ENCODE results near the gene ANKRD65. TPM values are rescaled to one million over a fixed set of nuclear protein-coding genes. Genes with fewer than 3 reads are reported as not detected.
"Not testable (repeated sequence)": the region's sequence is repeated elsewhere in the genome, so short reads cannot be mapped to it uniquely, and the experiment has no call there.

ANKRD65 gene
- total RNA-seq, 1 donor from 2014 or later, result 22.3 TPM

DNA sequence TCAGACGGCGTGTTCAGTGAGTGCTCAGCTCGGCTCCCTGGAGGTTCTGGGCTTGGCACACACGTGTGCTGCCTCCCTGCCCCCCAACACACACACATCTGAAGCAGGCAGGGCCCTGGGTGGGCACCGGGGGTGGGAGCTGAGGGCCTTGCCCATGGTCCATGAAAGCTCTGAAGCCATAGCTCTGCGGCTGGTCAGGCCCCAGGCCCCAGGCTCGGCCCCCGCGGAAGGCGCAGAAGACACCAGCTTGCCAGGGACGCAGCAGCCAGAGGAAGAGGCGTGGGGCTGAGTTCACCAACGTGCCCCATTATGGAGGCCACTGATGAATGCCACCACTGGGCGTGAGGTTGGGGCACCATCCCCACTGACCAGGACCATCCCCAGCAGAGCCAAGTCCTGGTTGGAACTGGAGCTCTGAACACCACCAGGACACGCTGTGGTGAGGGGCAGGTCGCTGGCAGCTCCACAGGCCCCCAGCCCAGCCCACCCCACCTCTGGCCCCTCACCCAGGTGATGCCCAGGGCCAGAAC is 50.2 kb downstream of the ANKRD65 start:
- Histone ChIP-seq H3K27ac (no peak overlapping the region), H3K27me3 (ENCODE audit: low read depth) (no peaks in the 10 kb centered on the region), H3K4me3 (no peak overlapping the region), H3K4me1 (peaks cover 36% of the 10 kb centered on the region), H3K36me3 (peaks cover 13% of the 10 kb centered on the region), H3K9me3 (no peaks in the 10 kb centered on the region)
- ATAC-seq, result no peak
- DNase-seq, result no peak
- intact Hi-C loops (cut with DNase I), result no loop called here
- TF ChIP-seq, protein P1, sequence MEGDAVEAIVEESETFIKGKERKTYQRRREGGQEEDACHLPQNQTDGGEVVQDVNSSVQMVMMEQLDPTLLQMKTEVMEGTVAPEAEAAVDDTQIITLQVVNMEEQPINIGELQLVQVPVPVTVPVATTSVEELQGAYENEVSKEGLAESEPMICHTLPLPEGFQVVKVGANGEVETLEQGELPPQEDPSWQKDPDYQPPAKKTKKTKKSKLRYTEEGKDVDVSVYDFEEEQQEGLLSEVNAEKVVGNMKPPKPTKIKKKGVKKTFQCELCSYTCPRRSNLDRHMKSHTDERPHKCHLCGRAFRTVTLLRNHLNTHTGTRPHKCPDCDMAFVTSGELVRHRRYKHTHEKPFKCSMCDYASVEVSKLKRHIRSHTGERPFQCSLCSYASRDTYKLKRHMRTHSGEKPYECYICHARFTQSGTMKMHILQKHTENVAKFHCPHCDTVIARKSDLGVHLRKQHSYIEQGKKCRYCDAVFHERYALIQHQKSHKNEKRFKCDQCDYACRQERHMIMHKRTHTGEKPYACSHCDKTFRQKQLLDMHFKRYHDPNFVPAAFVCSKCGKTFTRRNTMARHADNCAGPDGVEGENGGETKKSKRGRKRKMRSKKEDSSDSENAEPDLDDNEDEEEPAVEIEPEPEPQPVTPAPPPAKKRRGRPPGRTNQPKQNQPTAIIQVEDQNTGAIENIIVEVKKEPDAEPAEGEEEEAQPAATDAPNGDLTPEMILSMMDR (IDR thresholded peaks at IDR 0.05), result no peak

DNA sequence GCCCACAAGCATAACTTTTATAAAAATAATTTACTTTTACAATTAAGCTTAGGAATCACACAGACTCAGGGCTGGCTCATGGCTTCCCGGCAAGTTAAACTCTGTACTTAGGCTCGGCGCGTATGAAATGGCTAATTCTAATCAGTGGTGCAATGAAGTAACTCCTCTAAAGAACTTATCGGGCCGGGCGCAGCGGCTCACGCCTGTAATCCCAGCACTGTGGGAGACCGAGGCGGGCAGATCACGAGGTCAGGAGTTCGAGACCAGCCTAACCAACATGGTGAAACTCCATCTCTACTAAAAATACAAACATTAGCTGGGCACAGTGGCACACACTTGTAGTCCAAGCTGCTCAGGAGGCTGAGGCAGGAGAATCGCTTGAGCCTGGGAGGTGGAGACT is 51.0 kb downstream of the ANKRD65 start:
- intact Hi-C loops (cut with DNase I), result not testable (repeated sequence)

More for the DNA sequence above, 51.0 kb downstream of the ANKRD65 start:
- Histone ChIP-seq H3K4me1 (peaks cover 34% of the 10 kb centered on the region), H3K36me3 (peaks cover 13% of the 10 kb centered on the region)
- not testable (repeated sequence) for H3K9me3 ChIP-seq; H3K27ac ChIP-seq; DNase-seq; H3K27me3 ChIP-seq (ENCODE audit: low read depth); H3K4me3 ChIP-seq; ATAC-seq

Other genes starting within 250 kb of the ANKRD65 start
- 6.6 TPM for gene TTLL10, start 247.4 kb downstream of the ANKRD65 start, total RNA-seq
- 0.47 TPM for gene TNFRSF18, start 214.7 kb downstream of the ANKRD65 start, total RNA-seq
- 3.0 TPM for gene TNFRSF4, start 207.1 kb downstream of the ANKRD65 start, total RNA-seq
- 127 TPM for gene SDF4, start 189.3 kb downstream of the ANKRD65 start, total RNA-seq
- 13.7 TPM for gene B3GALT6, start 189.0 kb downstream of the ANKRD65 start, total RNA-seq
- gene C1QTNF12, start 174.6 kb downstream of the ANKRD65 start, total RNA-seq, result 1.2 TPM
- gene UBE2J2, start 147.4 kb downstream of the ANKRD65 start, total RNA-seq, result 49.9 TPM
- gene SCNN1D, start 140.8 kb downstream of the ANKRD65 start, total RNA-seq, result 4.3 TPM
- 50.6 TPM for gene ACAP3, start 113.3 kb downstream of the ANKRD65 start, total RNA-seq
- gene PUSL1, start 112.7 kb downstream of the ANKRD65 start, total RNA-seq, result 16.2 TPM
- gene INTS11, start 96.6 kb downstream of the ANKRD65 start, total RNA-seq, result 88.9 TPM
- 20.4 TPM for gene CPTP, start 96.5 kb downstream of the ANKRD65 start, total RNA-seq
- gene TAS1R3, start 90.0 kb downstream of the ANKRD65 start, total RNA-seq, result 0.65 TPM
- gene DVL1, start 71.9 kb downstream of the ANKRD65 start, total RNA-seq, result 60.4 TPM
- gene MXRA8, start 62.7 kb downstream of the ANKRD65 start, total RNA-seq, result 39.3 TPM
- gene AURKAIP1, start 46.1 kb downstream of the ANKRD65 start, total RNA-seq, result 82.4 TPM
- gene CCNL2, start 21.9 kb downstream of the ANKRD65 start, total RNA-seq, result 165 TPM
- gene MRPL20, start 14.0 kb downstream of the ANKRD65 start, total RNA-seq, result 79.8 TPM
- gene VWA1, start 14.4 kb upstream of the ANKRD65 start, total RNA-seq, result 58.7 TPM
- gene ATAD3C, start 28.4 kb upstream of the ANKRD65 start, total RNA-seq, result 7.8 TPM
- gene ATAD3B, start 50.5 kb upstream of the ANKRD65 start, total RNA-seq, result 19.0 TPM
- 14.1 TPM for gene ATAD3A, start 90.9 kb upstream of the ANKRD65 start, total RNA-seq
- 3.9 TPM for gene TMEM240, start 119.3 kb upstream of the ANKRD65 start, total RNA-seq
- gene SSU72, start 153.6 kb upstream of the ANKRD65 start, total RNA-seq, result 123 TPM
- gene FNDC10, start 178.9 kb upstream of the ANKRD65 start, total RNA-seq, result 7.7 TPM
- gene MIB2, start 194.2 kb upstream of the ANKRD65 start, total RNA-seq, result 82.5 TPM
- 27.2 TPM for gene MMP23B, start 210.9 kb upstream of the ANKRD65 start, total RNA-seq
- gene CDK11B, start 237.7 kb upstream of the ANKRD65 start, total RNA-seq, result 23.0 TPM